SK-N-SH (cell line): ENCODE measurements around the gene SFI1. TPM values are rescaled to one million over a fixed set of nuclear protein-coding genes. Genes with fewer than 3 reads are reported as not detected.
"Not testable (repeated sequence)": the region's sequence is repeated elsewhere in the genome, so short reads cannot be mapped to it uniquely, and the experiment has no call there.

Experiments used
- CTCF ChIA-PET: fragments of 300-600, 350-600 bp; formaldehyde crosslinking; extraction: SDS; loops from one replicate; lab custom pipeline; 2021; lab: Yijun Ruan, JAX
- POLR2A ChIA-PET: fragments of 350-600 bp; sonication (Branson Sonifier 250); formaldehyde crosslinking; extraction: SDS; loops from one replicate; lab custom pipeline; 2020; ENCODE audit warnings: antibody characterized with exemption, inconsistent platforms; lab: Yijun Ruan, JAX
- DNase-seq: peaks from one replicate; pipeline ENCODE4 v3.0.0; 2012
- H2AFZ ChIP-seq: fragments of 200-600 bp; sonication (generic); 2 replicates; pipeline ENCODE4 v1.8.1; 2016; ENCODE audit warnings: antibody characterized with exemption, mild to moderate bottlenecking, low read depth
- H3F3A ChIP-seq: fragments of 200-600 bp; sonication (generic); replicated peaks from 2 replicates; pipeline ENCODE3; 2016; ENCODE audit warnings: antibody characterized with exemption, mild to moderate bottlenecking; ENCODE audit not compliant: insufficient read depth
- H3K27ac ChIP-seq, 2 experiments: fragments of 200-500 bp in 1 of 2; fragments of 200-600 bp in 1 of 2; sonication (Bioruptor generic) in 1 of 2; sonication (generic), shearing (Covaris generic) in 1 of 2; 2 replicates each; pipeline versions ENCODE4 v1.5.1 to v1.6.1; 2014 to 2016; ENCODE audit warnings: low read depth in 2 of 2, inconsistent platforms in 1 of 2, low read length in 1 of 2, mild to moderate bottlenecking in 1 of 2, mixed read lengths in 1 of 2
- H3K27me3 ChIP-seq: fragments of 200-600 bp; sonication (generic), shearing (Covaris generic); 2 replicates; pipeline ENCODE4 v1.6.1; 2016; ENCODE audit warnings: mixed run types; ENCODE audit not compliant: insufficient read depth
- H3K36me3 ChIP-seq, 2 experiments: fragments of 200-500 bp in 1 of 2; fragments of 200-600 bp in 1 of 2; sonication (Bioruptor generic) in 1 of 2; sonication (generic) in 1 of 2; replicated peaks in 1 of 2; 2 replicates each; pipeline versions ENCODE3 to v1.5.1; 2014 to 2016; ENCODE audit warnings: low read length in 1 of 2, mild to moderate bottlenecking in 1 of 2; ENCODE audit not compliant: insufficient read depth in 2 of 2, control insufficient read depth in 1 of 2
- H3K4me1 ChIP-seq, 2 experiments: fragments of 200-500 bp in 1 of 2; fragments of 200-600 bp in 1 of 2; sonication (Bioruptor generic) in 1 of 2; sonication (generic), shearing (Covaris generic) in 1 of 2; 2 replicates each; pipeline versions ENCODE4 v1.5.1 to v1.6.1; 2014 to 2016; ENCODE audit warnings: low read depth in 1 of 2, low read length in 1 of 2, mixed run types in 1 of 2; ENCODE audit not compliant: insufficient read depth in 2 of 2, control insufficient read depth in 1 of 2
- H3K4me2 ChIP-seq: fragments of 200-600 bp; sonication (generic), shearing (Covaris generic); 2 replicates; pipeline ENCODE4 v1.6.1; 2017; ENCODE audit warnings: mixed run types
- H3K4me3 ChIP-seq, 2 experiments: fragments of 200-500 bp in 1 of 2; fragments of 200-600 bp in 1 of 2; sonication (Bioruptor generic) in 1 of 2; sonication (generic), shearing (Covaris generic) in 1 of 2; 2 replicates each; pipeline versions ENCODE4 v1.5.1 to v1.8.1; 2014 to 2016; ENCODE audit warnings: low read depth in 2 of 2, inconsistent platforms in 1 of 2, low read length in 1 of 2, mild to moderate bottlenecking in 1 of 2, mixed read lengths in 1 of 2, moderate library complexity in 1 of 2
- H3K79me2 ChIP-seq: fragments of 200-600 bp; sonication (generic); 2 replicates; pipeline ENCODE4 v1.8.1; 2017; ENCODE audit warnings: mild to moderate bottlenecking; ENCODE audit not compliant: insufficient read depth
- H3K9ac ChIP-seq: fragments of 200-600 bp; sonication (generic); 2 replicates; pipeline ENCODE4 v1.6.1; 2017; ENCODE audit warnings: mixed run types
- H3K9me2 ChIP-seq: fragments of 200-600 bp; sonication (generic); 2 replicates; pipeline ENCODE4 v1.6.1; 2017; ENCODE audit warnings: mixed run types
- H3K9me3 ChIP-seq: fragments of 200-600 bp; sonication (generic); 2 replicates; pipeline ENCODE4 v1.6.1; 2017; ENCODE audit warnings: mixed run types, mild to moderate bottlenecking, moderate library complexity
- H4K20me1 ChIP-seq: fragments of 200-600 bp; sonication (generic); 2 replicates; pipeline ENCODE4 v1.6.1; 2017; ENCODE audit warnings: mild to moderate bottlenecking, mixed run types; ENCODE audit not compliant: insufficient read depth
- ELF1 ChIP-seq: IDR thresholded peaks from 2 replicates; pipeline ENCODE4 v1.4.0; 2012
- FOXJ3 ChIP-seq: sonication (generic); formaldehyde crosslinking; IDR thresholded peaks from 2 replicates; pipeline ENCODE4 v1.5.1; 2020; ENCODE audit warnings: mild to moderate bottlenecking, missing genetic modification reagents
- FOXM1 ChIP-seq: IDR thresholded peaks from 2 replicates; pipeline ENCODE4 v1.4.0; 2012; ENCODE audit warnings: low read depth, mild to moderate bottlenecking
- GABPA ChIP-seq: IDR thresholded peaks from 2 replicates; pipeline ENCODE4 v1.4.0; 2012; ENCODE audit warnings: low read depth, mild to moderate bottlenecking
- JUND ChIP-seq: IDR thresholded peaks from 2 replicates; pipeline ENCODE4 v1.4.0; 2012
- NFIC ChIP-seq: IDR thresholded peaks from 2 replicates; pipeline ENCODE4 v1.4.0; 2012; ENCODE audit warnings: borderline replicate concordance
- NRF1 ChIP-seq: IDR thresholded peaks from 2 replicates; pipeline ENCODE4 v1.6.1; 2012; ENCODE audit warnings: low read depth, mild to moderate bottlenecking, low read length
- RAD21 ChIP-seq: IDR thresholded peaks from 2 replicates; pipeline ENCODE4 v1.6.1; 2012; ENCODE audit warnings: mild to moderate bottlenecking, low read length
- RFX5 ChIP-seq: IDR thresholded peaks from 2 replicates; pipeline ENCODE4 v1.6.1; 2012; ENCODE audit warnings: mild to moderate bottlenecking, improper control_type of control experiment, low read length
- RXRA ChIP-seq: IDR thresholded peaks from 2 replicates; pipeline ENCODE4 v1.4.0; 2012; ENCODE audit warnings: low read depth, mild to moderate bottlenecking, borderline replicate concordance
- SIN3A ChIP-seq: IDR thresholded peaks from 2 replicates; pipeline ENCODE4 v1.6.1; 2012; ENCODE audit warnings: low read depth, mild to moderate bottlenecking, low read length, moderate library complexity, borderline replicate concordance
- TCF12 ChIP-seq: IDR thresholded peaks from 2 replicates; pipeline ENCODE4 v1.4.0; 2012
- TEAD4 ChIP-seq: IDR thresholded peaks from 2 replicates; pipeline ENCODE4 v1.4.0; 2012; ENCODE audit warnings: mild to moderate bottlenecking, borderline replicate concordance; ENCODE audit not compliant: insufficient read depth
- YY1 ChIP-seq: IDR thresholded peaks from 2 replicates; pipeline ENCODE4 v1.4.0; 2012; ENCODE audit warnings: low read depth, mild to moderate bottlenecking
- WGBS: methylation state at CpG from one replicate; pipeline ENCODE4 v1.1.6; 2017; ENCODE audit warnings: low lambda C conversion rate; 5-methylcytosine and 5-hydroxymethylcytosine counted together
- polyA plus RNA-seq, 3 experiments: library from polyadenylated mRNA; depleted of rRNA; stranded (reverse); fragments of >200 nt; gene quantifications; 2 replicates each; pipeline ENCODE4 v1.2.3, GENCODE V29; 2012
- TF ChIP-seq, protein P1 (sequence below): IDR thresholded peaks from 2 replicates; pipeline ENCODE4 v1.4.0; 2012; ENCODE audit warnings: low read depth, borderline replicate concordance
- TF ChIP-seq, protein P2 (sequence below): IDR thresholded peaks from 2 replicates; pipeline ENCODE4 v1.4.0; 2012; ENCODE audit warnings: low read depth
- TF ChIP-seq, protein P3 (sequence below): IDR thresholded peaks from 2 replicates; pipeline ENCODE4; 2012
- TF ChIP-seq, protein P4 (sequence below): IDR thresholded peaks from 2 replicates; pipeline ENCODE4 v1.6.1; 2012; ENCODE audit warnings: mild to moderate bottlenecking, low read depth, low read length, moderate library complexity

Gene SFI1
- polyA plus RNA-seq, 1 of the 3 experiments (the other 2 are of a cell fraction), result 24.7 TPM

DNA sequence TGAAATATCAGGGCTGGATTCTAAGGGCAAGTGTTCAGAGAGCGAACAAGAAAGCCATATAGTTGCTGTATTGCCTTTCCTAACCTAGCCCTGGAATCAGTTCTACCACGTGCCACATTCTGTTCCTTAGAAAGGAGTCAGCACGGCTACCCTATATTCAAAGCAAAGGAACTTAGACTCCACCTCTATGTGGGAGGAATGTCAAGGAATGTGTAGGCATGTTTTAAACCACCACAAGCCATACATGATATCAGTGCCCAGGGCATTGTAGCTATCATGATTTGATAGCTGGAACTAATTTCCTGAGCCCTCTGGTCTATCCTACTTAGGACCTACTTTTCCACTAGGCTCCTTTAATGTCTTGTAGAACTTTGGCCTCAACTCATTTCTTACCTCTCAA, 4.2 kb upstream of the SFI1 start:
- Histone ChIP-seq H3K36me3 (peaks cover 9 to 11% of the 10 kb centered on the region in 2 experiments), H3K79me2 (peaks cover 46% of the 10 kb centered on the region), H3F3A (peaks cover 20% of the 10 kb centered on the region), H3K27me3 (no peaks in the 10 kb centered on the region), H3K27ac (no peak overlapping the region)
- DNase-seq, result no peak
- 96% methylated on average over 3 of the region's 3 CpGs for WGBS
- POLR2A ChIA-PET, result no interaction called here
- no peak for TF ChIP-seq ELF1
- TF ChIP-seq TCF12, result no peak
- TF ChIP-seq, protein P1, sequence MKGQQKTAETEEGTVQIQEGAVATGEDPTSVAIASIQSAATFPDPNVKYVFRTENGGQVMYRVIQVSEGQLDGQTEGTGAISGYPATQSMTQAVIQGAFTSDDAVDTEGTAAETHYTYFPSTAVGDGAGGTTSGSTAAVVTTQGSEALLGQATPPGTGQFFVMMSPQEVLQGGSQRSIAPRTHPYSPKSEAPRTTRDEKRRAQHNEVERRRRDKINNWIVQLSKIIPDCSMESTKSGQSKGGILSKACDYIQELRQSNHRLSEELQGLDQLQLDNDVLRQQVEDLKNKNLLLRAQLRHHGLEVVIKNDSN, result no peak
- TF ChIP-seq TEAD4, result no peak
- TF ChIP-seq GABPA, result no peak
- no peak for TF ChIP-seq RFX5
- TF ChIP-seq, protein P2, sequence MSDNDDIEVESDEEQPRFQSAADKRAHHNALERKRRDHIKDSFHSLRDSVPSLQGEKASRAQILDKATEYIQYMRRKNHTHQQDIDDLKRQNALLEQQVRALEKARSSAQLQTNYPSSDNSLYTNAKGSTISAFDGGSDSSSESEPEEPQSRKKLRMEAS, result no peak
- TF ChIP-seq SIN3A, result no peak
- TF ChIP-seq, protein P3, sequence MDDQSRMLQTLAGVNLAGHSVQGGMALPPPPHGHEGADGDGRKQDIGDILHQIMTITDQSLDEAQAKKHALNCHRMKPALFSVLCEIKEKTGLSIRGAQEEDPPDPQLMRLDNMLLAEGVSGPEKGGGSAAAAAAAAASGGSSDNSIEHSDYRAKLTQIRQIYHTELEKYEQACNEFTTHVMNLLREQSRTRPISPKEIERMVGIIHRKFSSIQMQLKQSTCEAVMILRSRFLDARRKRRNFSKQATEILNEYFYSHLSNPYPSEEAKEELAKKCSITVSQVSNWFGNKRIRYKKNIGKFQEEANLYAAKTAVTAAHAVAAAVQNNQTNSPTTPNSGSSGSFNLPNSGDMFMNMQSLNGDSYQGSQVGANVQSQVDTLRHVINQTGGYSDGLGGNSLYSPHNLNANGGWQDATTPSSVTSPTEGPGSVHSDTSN, result no peak
- no peak for TF ChIP-seq FOXJ3 (CRISPR knock-in tag)
- TF ChIP-seq YY1, result no peak
- no peak for TF ChIP-seq NRF1
- TF ChIP-seq, protein P4, sequence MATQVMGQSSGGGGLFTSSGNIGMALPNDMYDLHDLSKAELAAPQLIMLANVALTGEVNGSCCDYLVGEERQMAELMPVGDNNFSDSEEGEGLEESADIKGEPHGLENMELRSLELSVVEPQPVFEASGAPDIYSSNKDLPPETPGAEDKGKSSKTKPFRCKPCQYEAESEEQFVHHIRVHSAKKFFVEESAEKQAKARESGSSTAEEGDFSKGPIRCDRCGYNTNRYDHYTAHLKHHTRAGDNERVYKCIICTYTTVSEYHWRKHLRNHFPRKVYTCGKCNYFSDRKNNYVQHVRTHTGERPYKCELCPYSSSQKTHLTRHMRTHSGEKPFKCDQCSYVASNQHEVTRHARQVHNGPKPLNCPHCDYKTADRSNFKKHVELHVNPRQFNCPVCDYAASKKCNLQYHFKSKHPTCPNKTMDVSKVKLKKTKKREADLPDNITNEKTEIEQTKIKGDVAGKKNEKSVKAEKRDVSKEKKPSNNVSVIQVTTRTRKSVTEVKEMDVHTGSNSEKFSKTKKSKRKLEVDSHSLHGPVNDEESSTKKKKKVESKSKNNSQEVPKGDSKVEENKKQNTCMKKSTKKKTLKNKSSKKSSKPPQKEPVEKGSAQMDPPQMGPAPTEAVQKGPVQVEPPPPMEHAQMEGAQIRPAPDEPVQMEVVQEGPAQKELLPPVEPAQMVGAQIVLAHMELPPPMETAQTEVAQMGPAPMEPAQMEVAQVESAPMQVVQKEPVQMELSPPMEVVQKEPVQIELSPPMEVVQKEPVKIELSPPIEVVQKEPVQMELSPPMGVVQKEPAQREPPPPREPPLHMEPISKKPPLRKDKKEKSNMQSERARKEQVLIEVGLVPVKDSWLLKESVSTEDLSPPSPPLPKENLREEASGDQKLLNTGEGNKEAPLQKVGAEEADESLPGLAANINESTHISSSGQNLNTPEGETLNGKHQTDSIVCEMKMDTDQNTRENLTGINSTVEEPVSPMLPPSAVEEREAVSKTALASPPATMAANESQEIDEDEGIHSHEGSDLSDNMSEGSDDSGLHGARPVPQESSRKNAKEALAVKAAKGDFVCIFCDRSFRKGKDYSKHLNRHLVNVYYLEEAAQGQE, result no peak
- no peak for TF ChIP-seq RXRA
- no peak for TF ChIP-seq RAD21
- no peak for TF ChIP-seq FOXM1
- TF ChIP-seq JUND, result no peak
- TF ChIP-seq NFIC, result no peak
- TF ChIP-seq, all 33 proteins: peak for 0
- H3K4me1 ChIP-seq, result peaks cover 6 to 8% of the 10 kb centered on the region in 2 experiments; a peak in 3 of 4 replicates
- no peaks in the 10 kb centered on the region for H3K9me3 ChIP-seq
- H4K20me1 ChIP-seq, result no peaks in the 10 kb centered on the region
- H3K9ac ChIP-seq, result no peak overlapping the region
- no peaks in the 10 kb centered on the region for H3K9me2 ChIP-seq
- H3K4me3 ChIP-seq, result no peak overlapping the region
- no peak overlapping the region for H3K4me2 ChIP-seq
- no peak overlapping the region for H2AFZ ChIP-seq
- CTCF ChIA-PET, result interaction anchor here (0.9 to 2.1 kb wide), 3 partner anchors 10 to 179 kb away, joined by 3 to 5 read pairs (median 3); no protein-coding TSS in a partner anchor

DNA sequence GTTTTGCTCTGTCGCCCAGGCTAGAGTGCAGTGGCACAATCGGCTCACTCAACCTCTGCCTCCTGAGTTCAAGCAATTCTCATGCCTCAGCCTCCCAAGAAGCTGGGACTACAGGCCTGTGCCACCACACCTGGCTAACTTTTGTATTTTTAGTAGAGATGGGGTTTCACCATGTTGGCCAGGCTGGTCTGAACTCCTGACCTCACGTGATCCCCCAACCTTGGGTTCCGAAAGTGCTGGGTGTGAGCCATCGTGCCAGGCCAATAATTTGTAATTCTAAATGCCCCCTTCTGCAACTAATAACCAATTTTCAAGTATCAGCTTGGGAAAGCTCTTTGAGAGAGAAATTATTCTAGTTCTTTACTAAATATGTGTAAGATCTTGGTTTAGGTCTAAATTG, 3.0 kb upstream of the SFI1 start:
- CTCF ChIA-PET, result interaction anchor here (0.6 to 2.1 kb wide), 2 partner anchors 111 to 180 kb away, joined by 3 to 5 read pairs; no protein-coding TSS in a partner anchor
- H2AFZ ChIP-seq, H3K4me2 ChIP-seq, H3K9me2 ChIP-seq, H3K36me3 ChIP-seq, H4K20me1 ChIP-seq, H3K27ac ChIP-seq, POLR2A ChIA-PET, H3K9me3 ChIP-seq, H3K9ac ChIP-seq, H3K4me3 ChIP-seq, H3K27me3 ChIP-seq, H3K4me1 ChIP-seq, DNase-seq: not testable (repeated sequence)
- 91% methylated on average over 5 of the region's 5 CpGs for WGBS
- Histone ChIP-seq H3K79me2 (peaks cover 46% of the 10 kb centered on the region), H3F3A (peaks cover 20% of the 10 kb centered on the region)
